ENCODE measurements around the gene CHRNB4. TPM values are rescaled to one million over a fixed set of nuclear protein-coding genes. Genes with fewer than 3 reads are reported as not detected.
A peak's percentile ranks its signal among the peaks of the same experiment; 100 is the strongest.

Gene CHRNB4
- polyA plus RNA-seq, 1 of the 3 experiments (the other 2 are of a cell fraction) = 0.30 TPM

- no peak for TF ChIP-seq JUND (IDR thresholded peaks at IDR 0.05)
- no peak for TF ChIP-seq PBX3 (IDR thresholded peaks at IDR 0.05)
- no peak for TF ChIP-seq RFX5 (IDR thresholded peaks at IDR 0.05; ENCODE audit: low read length)
- no peak for TF ChIP-seq TCF12 (IDR thresholded peaks at IDR 0.05)
- TF ChIP-seq USF1 (IDR thresholded peaks at IDR 0.05; ENCODE audit: borderline replicate concordance, low read depth) = no peak
- no peak for TF ChIP-seq REST (IDR thresholded peaks at IDR 0.05; ENCODE audit: low read depth, low read length)
- TF ChIP-seq MEF2A (IDR thresholded peaks at IDR 0.05; ENCODE audit: borderline replicate concordance, low read depth) = no peak
- no peak for TF ChIP-seq TAF1 (IDR thresholded peaks at IDR 0.05; ENCODE audit: borderline replicate concordance, low read depth, low read length)
- no peak for TF ChIP-seq POLR2AphosphoS5 (IDR thresholded peaks at IDR 0.05; ENCODE audit: low read depth, low read length)
- no peak for TF ChIP-seq FOSL2 (IDR thresholded peaks at IDR 0.05; ENCODE audit: borderline replicate concordance, low read depth)
- TF ChIP-seq IRF3 (IDR thresholded peaks at IDR 0.05; ENCODE audit: low read depth, low read length) = no peak
- TF ChIP-seq USF2 (IDR thresholded peaks at IDR 0.05; ENCODE audit: borderline replicate concordance, low read depth, low read length) = no peak
- CTCF ChIA-PET = interaction anchor here (1.1 to 7.8 kb wide), 7 partner anchors 13 to 67 kb away, joined by 3 to 49 read pairs (median 9); partner anchors contain the start of genes CHRNA3 and CHRNB4
These were observed 44.9 kb upstream of the CHRNB4 start for GRCh38 chr15:78685925-78686324.

More at GRCh38 chr15:78685925-78686324, 44.9 kb upstream of the CHRNB4 start:
- H3K27ac ChIP-seq (ENCODE audit: low read depth in 2 of 2, low read length in 1 of 2) = peak overlapping the region in 1 of 2 experiments; percentile 93; a peak in 2 of 4 replicates
- no peaks in the 10 kb centered on the region for H4K20me1 ChIP-seq (ENCODE audit: insufficient read depth)
- no peak overlapping the region for H3K9ac ChIP-seq
- no peak overlapping the region for H2AFZ ChIP-seq (ENCODE audit: low read depth)
- no peak for DNase-seq
- no peaks in the 10 kb centered on the region for H3K9me3 ChIP-seq
- no peak overlapping the region for H3K4me3 ChIP-seq (ENCODE audit: low read depth in 2 of 2, low read length in 1 of 2)
- no peaks in the 10 kb centered on the region for H3K79me2 ChIP-seq (ENCODE audit: insufficient read depth)
- H3F3A ChIP-seq (replicated peaks; ENCODE audit: insufficient read depth) = no peaks in the 10 kb centered on the region
- POLR2A ChIA-PET = interaction anchor here (1.2 to 8.0 kb wide), 5 partner anchors 11 to 66 kb away, joined by 3 to 279 read pairs (median 11); partner anchors contain the start of gene CHRNB4
- no peak overlapping the region for H3K4me2 ChIP-seq
- WGBS (ENCODE audit: low lambda C conversion rate) = 73% methylated on average over 8 of the region's 8 CpGs
- no peaks in the 10 kb centered on the region for H3K9me2 ChIP-seq
- H3K27me3 ChIP-seq (ENCODE audit: insufficient read depth) = peaks cover 6% of the 10 kb centered on the region; the same call in 1 of the 2 replicates
- no peaks in the 10 kb centered on the region for H3K36me3 ChIP-seq (replicated peaks in 1 of 2; ENCODE audit: control insufficient read depth in 1 of 2, insufficient read depth in 2 of 2, low read length in 1 of 2)
- peaks cover 0 to 47% of the 10 kb centered on the region in 2 experiments; a peak in 2 of 4 replicates for H3K4me1 ChIP-seq (ENCODE audit: control insufficient read depth in 1 of 2, insufficient read depth in 2 of 2, low read depth in 1 of 2, low read length in 1 of 2)
